CD4-positive, alpha-beta T cell (primary cell): ENCODE data around the gene RASL11B. TPM values are rescaled to one million over a fixed set of nuclear protein-coding genes. Genes with fewer than 3 reads are reported as not detected.

Experiments
- ATAC-seq: fragments of 200-7000 bp; cut with Tn5 transposase; one replicate; pipeline ENCODE4 v1.10.0; 2022; ENCODE audit warnings: mild to moderate bottlenecking; ENCODE audit not compliant: poor library complexity
- CTCF ChIA-PET: fragments of 350-600 bp; sonication (Branson Sonifier 250); formaldehyde crosslinking; loops from one replicate; lab custom pipeline; 2021; ENCODE audit warnings: antibody characterized with exemption, inconsistent platforms; lab: Charles Lee
- POLR2A ChIA-PET: fragments of 350-600 bp; sonication (Branson Sonifier 250); formaldehyde crosslinking; loops from one replicate; lab custom pipeline; 2021; ENCODE audit warnings: antibody characterized with exemption, inconsistent platforms; lab: Charles Lee
- DNase-seq, 14 experiments: peaks; one replicate each; pipeline ENCODE4 v3.0.0-alpha.2; 2013 to 2020; ENCODE audit warnings: mixed read lengths in 2 of 14
- H3K27ac ChIP-seq, 2 donors: one replicate each; pipeline versions ENCODE4 v1.5.1 to v1.7.0; 2013; ENCODE audit warnings: low read length in 2 of 2, low read depth in 1 of 2, mild to moderate bottlenecking in 1 of 2
- H3K27me3 ChIP-seq, 2 experiments: 1 replicate in 1 of 2; 2 replicates in 1 of 2; pipeline versions ENCODE4 v1.6.1 to v1.7.0; 2013; ENCODE audit warnings: low read length in 2 of 2, control low read depth in 1 of 2, mild to moderate bottlenecking in 1 of 2, moderate library complexity in 1 of 2; ENCODE audit not compliant: insufficient read depth in 2 of 2, control insufficient read depth in 1 of 2
- H3K36me3 ChIP-seq: one replicate; pipeline ENCODE4 v1.6.1; 2013; ENCODE audit warnings: low read length, control low read depth; ENCODE audit not compliant: insufficient read depth
- H3K4me1 ChIP-seq: one replicate; pipeline ENCODE4 v1.6.1; 2013; ENCODE audit warnings: low read length, control low read depth; ENCODE audit not compliant: insufficient read depth
- H3K4me3 ChIP-seq: one replicate; pipeline ENCODE4 v1.5.1; 2013; ENCODE audit warnings: mild to moderate bottlenecking, low read length, moderate library complexity
- H3K9me3 ChIP-seq, 2 experiments: 1 replicate in 1 of 2; 2 replicates in 1 of 2; pipeline versions ENCODE4 v1.6.1 to v1.7.0; 2013; ENCODE audit warnings: low read length in 2 of 2, mild to moderate bottlenecking in 2 of 2, control low read depth in 1 of 2, moderate library complexity in 1 of 2; ENCODE audit not compliant: control insufficient read depth in 1 of 2, insufficient read depth in 1 of 2
- H3K27ac Mint-ChIP-seq: one replicate; pipeline ENCODE4 v1.8.0; 2020; ENCODE audit warnings: mixed read lengths
- H3K27me3 Mint-ChIP-seq: one replicate; pipeline ENCODE4 v1.8.0; 2021; ENCODE audit warnings: mixed read lengths
- H3K36me3 Mint-ChIP-seq: one replicate; pipeline ENCODE4 v1.8.0; 2021; ENCODE audit warnings: low read depth, mixed read lengths
- H3K4me1 Mint-ChIP-seq: one replicate; pipeline ENCODE4 v1.8.0; 2021; ENCODE audit warnings: low read depth, mixed read lengths
- H3K4me3 Mint-ChIP-seq: one replicate; pipeline ENCODE4 v1.8.0; 2020; ENCODE audit warnings: mild to moderate bottlenecking, mixed read lengths
- H3K9me3 Mint-ChIP-seq: one replicate; pipeline ENCODE4 v1.8.0; 2020; ENCODE audit warnings: mixed read lengths
- CTCF ChIP-seq: fragments of 200-600 bp; IDR thresholded peaks from one replicate; pipeline ENCODE4 v1.8.0; 2022; ENCODE audit warnings: antibody characterized with exemption, mild to moderate bottlenecking
- intact Hi-C, 2 experiments: fragments of 100-400 bp; cut with DNase I in 1 of 2; cut with micrococcal nuclease in 1 of 2; formaldehyde crosslinking; loops; one replicate each; pipeline versions ENCODE4 v1.15.1 to v1.9.0; 2023 to 2025; cut with DNase I, micrococcal nuclease
- total RNA-seq, 174 experiments: library from RNA in 2 of 174; stranded (reverse) in 2 of 174; gene quantifications; one replicate each; pipeline ENCODE4 v1.2.3 and lab custom pipeline; 2021 to 2026

RASL11B gene
- total RNA-seq, 2 experiments from 2014 or later: 0.31 to 0.63 TPM

GRCh38 chr4:52877036-52877435 is 14.9 kb downstream of the RASL11B start:
- Mint-ChIP-seq H3K27ac (no peak overlapping the region), H3K36me3 (peaks cover 28% of the 10 kb centered on the region), H3K27me3 (no peaks in the 10 kb centered on the region), H3K4me3 (no peak overlapping the region), H3K4me1 (peaks cover 20% of the 10 kb centered on the region), H3K9me3 (no peaks in the 10 kb centered on the region)
- intact Hi-C loops: no loop called here
- TF ChIP-seq CTCF: no peak
- Histone ChIP-seq H3K27me3 (no peaks in the 10 kb centered on the region), H3K4me3 (no peak overlapping the region), H3K36me3 (peaks cover 4% of the 10 kb centered on the region), H3K27ac (no peak overlapping the region), H3K9me3 (no peaks in the 10 kb centered on the region), H3K4me1 (peaks cover 3% of the 10 kb centered on the region)
- ATAC-seq (no peak), DNase-seq (no peak)
- POLR2A ChIA-PET: no interaction called here
- CTCF ChIA-PET: no interaction called here

DNA sequence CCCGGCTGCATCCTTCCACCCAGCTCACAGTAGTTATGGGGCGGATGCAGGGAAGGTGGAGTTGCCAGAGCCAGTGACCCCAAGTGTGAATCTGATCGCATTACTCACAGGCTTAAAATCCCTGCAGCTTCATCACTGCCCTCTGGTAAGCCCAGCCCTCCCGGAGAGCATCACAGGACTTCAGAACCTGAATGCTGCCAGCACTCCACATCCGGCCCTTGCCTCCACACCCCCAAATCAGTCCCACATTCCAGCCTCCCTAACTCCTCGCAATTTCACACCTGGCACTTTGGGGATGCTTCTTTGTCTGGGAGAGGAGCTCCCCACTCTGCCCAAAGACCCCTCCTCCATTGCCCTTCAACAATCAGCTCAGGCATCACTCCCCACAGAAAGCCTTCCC is 15.6 kb downstream of the RASL11B start:
- Mint-ChIP-seq H3K27ac (no peak overlapping the region), H3K4me3 (no peak overlapping the region), H3K27me3 (no peaks in the 10 kb centered on the region), H3K36me3 (peaks cover 29% of the 10 kb centered on the region), H3K9me3 (no peaks in the 10 kb centered on the region), H3K4me1 (peaks cover 20% of the 10 kb centered on the region)
- DNase-seq (no peak), ATAC-seq (no peak)
- Histone ChIP-seq H3K36me3 (peaks cover 4% of the 10 kb centered on the region), H3K9me3 (no peaks in the 10 kb centered on the region), H3K4me3 (no peak overlapping the region), H3K27ac (no peak overlapping the region), H3K4me1 (peaks cover 3% of the 10 kb centered on the region), H3K27me3 (no peaks in the 10 kb centered on the region)
- ChIA-PET POLR2A (no interaction called here), CTCF (no interaction called here)
- intact Hi-C loops: no loop called here
- no peak for TF ChIP-seq CTCF

DNA sequence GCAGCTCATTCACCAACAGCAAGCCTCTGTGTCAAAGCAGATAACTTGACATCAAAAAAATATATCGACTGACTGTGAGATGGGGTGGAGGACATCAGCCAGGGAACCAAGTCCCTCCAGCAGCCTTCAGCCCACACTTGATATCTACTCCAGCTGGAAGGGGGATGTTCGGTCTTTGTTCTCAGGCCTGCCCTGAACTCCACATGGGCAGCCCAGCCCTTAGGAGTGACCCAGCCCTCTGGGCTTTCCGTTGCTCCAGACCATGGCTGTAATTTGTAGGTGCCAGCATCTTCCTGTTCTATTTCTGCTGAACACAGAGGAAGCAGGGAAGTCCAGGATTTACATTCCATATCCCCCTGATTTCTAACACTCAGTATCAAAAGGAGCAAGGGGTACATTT is 17.4 kb downstream of the RASL11B start:
- no peaks in the 10 kb centered on the region for H3K36me3 ChIP-seq
- Mint-ChIP-seq H3K4me1 (peaks cover 20% of the 10 kb centered on the region), H3K27ac (no peak overlapping the region), H3K9me3 (no peaks in the 10 kb centered on the region), H3K27me3 (no peaks in the 10 kb centered on the region), H3K36me3 (peaks cover 34% of the 10 kb centered on the region), H3K4me3 (no peak overlapping the region)
- no peak overlapping the region for H3K4me3 ChIP-seq
- DNase-seq (no peak), ATAC-seq (no peak)
- no peaks in the 10 kb centered on the region for H3K9me3 ChIP-seq
- ChIA-PET POLR2A (no interaction called here), CTCF (no interaction called here)
- intact Hi-C loops: no loop called here
- H3K27me3 ChIP-seq: no peaks in the 10 kb centered on the region
- TF ChIP-seq CTCF: no peak
- H3K27ac ChIP-seq: no peak overlapping the region
- H3K4me1 ChIP-seq: peaks cover 3% of the 10 kb centered on the region
